ENCODE measurements around the gene PARP12. TPM values are rescaled to one million over a fixed set of nuclear protein-coding genes. Genes with fewer than 3 reads are reported as not detected.

PARP12 gene
- total and polyA plus RNA-seq, 8 donors, result 13.0 to 135 (median 33.2) TPM

- peaks cover 0 to 5% (median 2%) of the 10 kb centered on the region in 4 donors for H3K4me1 ChIP-seq
- no peaks in the 10 kb centered on the region for H3K9me3 ChIP-seq
- no peak for DNase-seq
- WGBS, 5 donors, result 91 to 97% (median 95%) methylated on average over 1 of the region's 1 CpG
- no peak overlapping the region for H3K27ac ChIP-seq
- peaks cover 19 to 82% (median 58%) of the 10 kb centered on the region in 4 donors for H3K36me3 ChIP-seq
- no peaks in the 10 kb centered on the region for H3K27me3 ChIP-seq
- intact Hi-C loops (cut with DNase I; ENCODE audit: low total_unique reads), result no loop called here
- no peak for TF ChIP-seq POLR2AphosphoS5 (IDR thresholded peaks at IDR 0.05)
- H3K4me3 ChIP-seq, result no peak overlapping the region
These were observed 31.4 kb downstream of the PARP12 start for GRCh38 chr7:140031364-140031763.

- Histone ChIP-seq H3K9me3 (no peaks in the 10 kb centered on the region), H3K4me1 (no peaks in the 10 kb centered on the region), H3K4me3 (no peak overlapping the region), H3K27ac (no peak overlapping the region), H3K27me3 (no peaks in the 10 kb centered on the region), H3K36me3 (peaks cover 21 to 86% (median 73%) of the 10 kb centered on the region in 4 donors)
- intact Hi-C loops (cut with DNase I; ENCODE audit: low total_unique reads), result no loop called here
- TF ChIP-seq POLR2AphosphoS5 (IDR thresholded peaks at IDR 0.05), result no peak
- TF ChIP-seq, protein P1, sequence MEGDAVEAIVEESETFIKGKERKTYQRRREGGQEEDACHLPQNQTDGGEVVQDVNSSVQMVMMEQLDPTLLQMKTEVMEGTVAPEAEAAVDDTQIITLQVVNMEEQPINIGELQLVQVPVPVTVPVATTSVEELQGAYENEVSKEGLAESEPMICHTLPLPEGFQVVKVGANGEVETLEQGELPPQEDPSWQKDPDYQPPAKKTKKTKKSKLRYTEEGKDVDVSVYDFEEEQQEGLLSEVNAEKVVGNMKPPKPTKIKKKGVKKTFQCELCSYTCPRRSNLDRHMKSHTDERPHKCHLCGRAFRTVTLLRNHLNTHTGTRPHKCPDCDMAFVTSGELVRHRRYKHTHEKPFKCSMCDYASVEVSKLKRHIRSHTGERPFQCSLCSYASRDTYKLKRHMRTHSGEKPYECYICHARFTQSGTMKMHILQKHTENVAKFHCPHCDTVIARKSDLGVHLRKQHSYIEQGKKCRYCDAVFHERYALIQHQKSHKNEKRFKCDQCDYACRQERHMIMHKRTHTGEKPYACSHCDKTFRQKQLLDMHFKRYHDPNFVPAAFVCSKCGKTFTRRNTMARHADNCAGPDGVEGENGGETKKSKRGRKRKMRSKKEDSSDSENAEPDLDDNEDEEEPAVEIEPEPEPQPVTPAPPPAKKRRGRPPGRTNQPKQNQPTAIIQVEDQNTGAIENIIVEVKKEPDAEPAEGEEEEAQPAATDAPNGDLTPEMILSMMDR (IDR thresholded peaks at IDR 0.05), result no peak
- TF ChIP-seq EP300 (IDR thresholded peaks at IDR 0.05), result no peak
- no peak for TF ChIP-seq POLR2A (IDR thresholded peaks at IDR 0.05)
- no peak for DNase-seq
- WGBS, 5 donors, result 73 to 97% (median 85%) methylated on average over 1 of the region's 1 CpG
These were observed 33.7 kb downstream of the PARP12 start for GRCh38 chr7:140029072-140029471.

DNA sequence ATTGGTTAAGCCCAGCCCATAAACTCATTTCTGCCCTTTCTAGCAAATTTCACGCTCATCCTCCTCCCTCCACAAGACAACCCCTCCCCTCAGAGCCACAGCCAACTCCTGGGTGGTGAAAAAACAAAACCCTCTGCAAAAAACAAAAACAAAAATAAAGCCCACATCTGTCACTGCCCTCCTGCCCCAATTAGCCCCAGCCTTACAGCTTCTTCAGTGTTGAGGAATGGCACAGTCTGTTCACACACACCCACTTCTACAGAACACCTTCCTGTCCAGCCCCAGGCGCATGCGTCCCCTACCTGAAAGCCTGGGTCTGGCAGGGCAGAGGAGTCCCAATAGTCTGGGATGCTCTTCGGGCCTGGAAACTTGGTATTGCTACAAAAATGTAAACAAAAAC is 34.4 kb downstream of the PARP12 start:
- Histone ChIP-seq H3K27me3 (no peaks in the 10 kb centered on the region), H3K36me3 (peaks cover 26 to 86% (median 73%) of the 10 kb centered on the region in 4 donors), H3K27ac (no peak overlapping the region), H3K9me3 (no peaks in the 10 kb centered on the region), H3K4me1 (no peaks in the 10 kb centered on the region), H3K4me3 (no peak overlapping the region)
- no peak for DNase-seq
- TF ChIP-seq, protein P1 (IDR thresholded peaks at IDR 0.05), result no peak
- TF ChIP-seq POLR2A (IDR thresholded peaks at IDR 0.05) (no peak), EP300 (IDR thresholded peaks at IDR 0.05) (no peak), POLR2AphosphoS5 (IDR thresholded peaks at IDR 0.05) (no peak)
- 88 to 95% (median 95%) methylated on average over 4 of the region's 4 CpGs for WGBS, 5 donors
- intact Hi-C loops (cut with DNase I; ENCODE audit: low total_unique reads), result no loop called here

DNA sequence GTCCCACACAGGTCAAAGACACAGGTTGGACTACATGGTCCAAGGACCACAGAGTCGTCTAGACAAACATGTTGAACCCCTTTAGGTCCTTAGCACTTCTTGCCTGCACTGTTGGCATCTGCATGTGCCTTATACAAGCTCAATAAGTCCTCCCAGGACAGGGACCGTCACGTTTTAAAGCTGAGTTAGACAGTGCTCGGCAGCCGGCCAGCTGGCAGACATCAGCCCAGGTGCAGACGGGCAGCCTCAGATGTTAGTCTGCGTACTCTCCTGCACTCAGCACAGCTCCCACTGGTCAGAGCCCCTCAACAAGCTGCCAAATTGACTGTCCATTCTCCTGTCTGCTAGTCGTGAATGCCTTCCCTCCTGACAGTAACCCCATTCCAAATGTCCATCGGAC is 34.9 kb downstream of the PARP12 start:
- H3K4me3 ChIP-seq, result no peak overlapping the region

GRCh38 chr7:140026935-140027334 is 35.8 kb downstream of the PARP12 start:
- Histone ChIP-seq H3K27ac (no peak overlapping the region), H3K27me3 (no peaks in the 10 kb centered on the region), H3K4me1 (peaks cover 0 to 8% (median 0%) of the 10 kb centered on the region in 4 donors), H3K9me3 (no peaks in the 10 kb centered on the region), H3K4me3 (no peak overlapping the region), H3K36me3 (peaks cover 26 to 87% (median 77%) of the 10 kb centered on the region in 4 donors)
- intact Hi-C loops (cut with DNase I; ENCODE audit: low total_unique reads), result no loop called here
- no peak for DNase-seq
- WGBS, 5 donors, result 94 to 98% (median 98%) methylated on average over 6 to 9 of the region's 9 CpGs
- TF ChIP-seq, protein P1 (IDR thresholded peaks at IDR 0.05), result no peak
- TF ChIP-seq POLR2AphosphoS5 (IDR thresholded peaks at IDR 0.05) (no peak), EP300 (IDR thresholded peaks at IDR 0.05) (no peak), POLR2A (IDR thresholded peaks at IDR 0.05) (no peak)

More for the DNA sequence above, 34.9 kb downstream of the PARP12 start:
- Histone ChIP-seq H3K36me3 (peaks cover 26 to 86% (median 73%) of the 10 kb centered on the region in 4 donors), H3K27ac (no peak overlapping the region), H3K9me3 (no peaks in the 10 kb centered on the region), H3K4me1 (peaks cover 0 to 1% (median 0%) of the 10 kb centered on the region in 4 donors), H3K27me3 (no peaks in the 10 kb centered on the region)
- intact Hi-C loops (cut with DNase I; ENCODE audit: low total_unique reads), result no loop called here
- DNase-seq, result no peak
- TF ChIP-seq, protein P1 (IDR thresholded peaks at IDR 0.05), result no peak
- TF ChIP-seq POLR2AphosphoS5 (IDR thresholded peaks at IDR 0.05) (no peak), POLR2A (IDR thresholded peaks at IDR 0.05) (no peak), EP300 (IDR thresholded peaks at IDR 0.05) (no peak)
- 87 to 93% (median 91%) methylated on average over 9 of the region's 9 CpGs for WGBS, 5 donors
